ENCODE measurements around the gene ANKRD42.

GRCh38 chr11:83191986-83192385 lies 1.5 kb upstream of the ANKRD42 start:
- TF ChIP-seq CTCF (IDR thresholded peaks at IDR 0.05; ENCODE audit: insufficient read depth, low read length) = no peak
- TF ChIP-seq REST (IDR thresholded peaks at IDR 0.05; ENCODE audit: insufficient replicate concordance, low read depth) = no peak
- TF ChIP-seq SPI1 (IDR thresholded peaks at IDR 0.05; ENCODE audit: borderline replicate concordance, low read depth) = no peak
